NT2/D1 (cell line): ENCODE measurements around the gene NPAS2.

Experiments
- DNase-seq: peaks from one replicate; pipeline ENCODE4 v3.0.0-alpha.2; 2011; ENCODE audit warnings: low read depth, low spot score
- H3K27me3 ChIP-seq: 2 replicates; pipeline ENCODE4 v1.6.0; 2011; ENCODE audit warnings: mild to moderate bottlenecking; ENCODE audit not compliant: insufficient read length, insufficient read depth
- H3K36me3 ChIP-seq: 2 replicates; pipeline ENCODE4 v1.6.1; 2011; ENCODE audit warnings: mild to moderate bottlenecking, low read length, mixed read lengths; ENCODE audit not compliant: insufficient read depth, insufficient read length
- H3K4me1 ChIP-seq: 2 replicates; pipeline ENCODE4 v1.5.1; 2011; ENCODE audit not compliant: insufficient read depth, insufficient read length
- H3K4me3 ChIP-seq: 2 replicates; pipeline ENCODE4 v1.5.1; 2011; ENCODE audit warnings: low read depth; ENCODE audit not compliant: insufficient read length
- H3K9ac ChIP-seq: 2 replicates; pipeline ENCODE4 v1.6.0; 2011; ENCODE audit warnings: low read depth; ENCODE audit not compliant: insufficient read length
- H3K9me3 ChIP-seq: 2 replicates; pipeline ENCODE4 v1.5.1; 2011; ENCODE audit warnings: mild to moderate bottlenecking, low read length; ENCODE audit not compliant: insufficient read depth
- SUZ12 ChIP-seq: IDR thresholded peaks from 2 replicates; pipeline ENCODE4 v1.6.1; 2011; ENCODE audit not compliant: insufficient read length, insufficient read depth; ENCODE audit errors: extremely low read depth
- YY1 ChIP-seq: IDR thresholded peaks from 2 replicates; pipeline ENCODE4 v1.6.1; 2011; ENCODE audit not compliant: insufficient read length, insufficient read depth
- ZNF274 ChIP-seq: IDR thresholded peaks from 2 replicates; pipeline ENCODE4 v1.6.1; 2011; ENCODE audit warnings: mild to moderate bottlenecking, low read depth, low read length

NPAS2 gene

DNA sequence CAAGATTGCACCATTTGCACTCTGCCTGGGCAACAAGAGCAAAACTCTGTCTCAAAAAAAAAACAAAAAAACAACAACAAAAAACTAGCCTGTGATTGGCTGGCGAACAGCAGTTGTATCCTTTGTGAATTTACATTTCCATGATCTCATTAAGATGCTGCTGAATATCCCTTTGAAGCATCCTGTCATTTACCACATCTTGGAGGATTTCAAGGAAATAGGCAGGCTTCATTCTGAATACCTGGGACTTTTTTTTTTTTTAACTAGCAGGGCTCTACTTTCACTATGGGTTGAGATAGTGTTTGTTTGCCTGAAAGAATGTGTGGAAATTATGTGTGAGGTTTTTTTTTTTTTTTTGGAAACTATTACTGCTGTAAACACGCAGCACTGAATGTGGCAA, 132.6 kb downstream of the NPAS2 start:
- H3K4me1 ChIP-seq = no peaks in the 10 kb centered on the region
- H3K9ac ChIP-seq = no peak overlapping the region
- H3K36me3 ChIP-seq = no peaks in the 10 kb centered on the region
- H3K9me3 ChIP-seq = no peaks in the 10 kb centered on the region
- DNase-seq = no peak
- TF ChIP-seq SUZ12 (no peak), YY1 (no peak), ZNF274 (no peak)
- H3K27me3 ChIP-seq = no peaks in the 10 kb centered on the region
- no peak overlapping the region for H3K4me3 ChIP-seq

DNA sequence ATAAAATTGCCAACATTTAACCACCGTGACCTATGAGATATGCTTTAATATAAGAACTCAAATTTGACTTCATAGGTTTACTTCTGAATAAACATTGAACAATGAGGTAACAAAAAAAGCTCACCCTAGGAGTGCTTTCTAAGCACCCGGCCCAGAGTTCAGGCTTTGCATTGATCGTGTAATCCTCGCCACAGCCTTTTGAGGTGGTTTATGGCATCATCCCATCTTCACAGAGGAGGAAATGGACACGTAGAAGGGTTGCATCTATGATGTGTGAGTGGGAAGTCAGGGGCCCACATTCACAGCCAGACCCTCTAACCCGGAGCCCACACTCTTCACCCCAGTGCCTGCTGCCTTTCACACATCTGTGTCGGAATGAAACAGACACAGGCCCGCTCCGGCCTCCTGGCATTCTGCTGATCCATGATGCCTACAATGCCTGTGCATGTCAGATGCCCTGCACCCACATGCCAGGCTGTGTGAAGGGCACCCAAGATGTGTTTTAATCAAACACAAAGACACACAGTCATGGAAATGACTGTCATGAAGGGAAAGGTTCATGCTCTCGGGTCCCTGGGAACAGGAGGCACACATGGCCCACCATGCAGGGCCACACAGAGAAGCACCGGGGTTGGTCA, 133.6 kb downstream of the NPAS2 start:
- Histone ChIP-seq H3K27me3 (no peaks in the 10 kb centered on the region), H3K9ac (no peak overlapping the region), H3K4me1 (no peaks in the 10 kb centered on the region), H3K36me3 (no peaks in the 10 kb centered on the region), H3K9me3 (no peaks in the 10 kb centered on the region), H3K4me3 (no peak overlapping the region)
- TF ChIP-seq SUZ12 = no peak
- TF ChIP-seq YY1 = no peak
- no peak for TF ChIP-seq ZNF274
- DNase-seq = no peak

GRCh38 chr2:100954044-100954420, 134.1 kb downstream of the NPAS2 start:
- Histone ChIP-seq H3K36me3 (no peaks in the 10 kb centered on the region), H3K27me3 (no peaks in the 10 kb centered on the region), H3K9me3 (no peaks in the 10 kb centered on the region), H3K4me3 (no peak overlapping the region), H3K9ac (no peak overlapping the region), H3K4me1 (no peaks in the 10 kb centered on the region)
- DNase-seq = no peak
- TF ChIP-seq SUZ12 = no peak
- TF ChIP-seq YY1 = no peak
- no peak for TF ChIP-seq ZNF274

DNA sequence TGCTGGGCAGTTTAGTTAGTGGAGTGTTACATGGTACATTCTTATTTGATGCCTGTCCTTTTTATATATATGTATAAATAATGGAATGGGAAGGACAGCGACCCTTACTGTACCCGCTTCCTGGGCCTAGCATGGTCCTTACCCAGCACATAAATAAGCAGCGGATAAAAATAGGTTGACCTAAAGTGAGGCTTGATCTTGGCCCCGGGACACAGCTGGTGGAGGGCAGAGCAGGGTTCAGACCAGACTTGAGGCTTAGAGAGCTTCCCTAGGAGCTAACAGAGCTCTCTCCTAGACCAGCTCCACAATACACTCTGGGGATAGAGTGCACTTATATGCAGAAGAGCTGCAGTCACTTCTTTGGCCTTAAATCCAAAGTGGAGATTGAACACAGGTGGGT, 135.3 kb downstream of the NPAS2 start:
- TF ChIP-seq ZNF274 (no peak), YY1 (no peak), SUZ12 (no peak)
- H3K27me3 ChIP-seq = no peaks in the 10 kb centered on the region
- H3K36me3 ChIP-seq = no peaks in the 10 kb centered on the region

DNA sequence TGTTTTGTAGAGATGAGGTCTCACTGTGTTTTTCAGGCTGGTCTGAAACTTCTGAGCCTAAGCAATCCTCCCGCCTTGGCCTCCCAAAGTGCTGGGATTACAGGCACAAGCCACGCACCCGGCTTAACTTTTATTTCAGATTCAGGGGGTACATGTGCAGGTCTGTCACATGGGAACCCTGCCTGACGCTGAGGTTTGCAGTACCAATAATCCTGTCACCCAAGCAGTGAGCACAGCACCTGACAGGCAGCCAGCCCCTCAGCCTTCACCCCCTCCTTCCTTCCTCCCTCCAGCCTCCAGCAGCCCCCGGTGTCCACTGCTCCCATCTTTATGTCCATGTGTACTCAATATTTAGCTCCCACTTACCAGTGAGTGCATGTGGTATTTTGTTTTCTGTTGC, 136.1 kb downstream of the NPAS2 start:
- Histone ChIP-seq H3K4me1 (no peaks in the 10 kb centered on the region), H3K27me3 (no peaks in the 10 kb centered on the region), H3K9ac (no peak overlapping the region), H3K9me3 (no peaks in the 10 kb centered on the region), H3K4me3 (no peak overlapping the region), H3K36me3 (no peaks in the 10 kb centered on the region)
- TF ChIP-seq ZNF274 (no peak), SUZ12 (no peak), YY1 (no peak)
- DNase-seq = no peak

More for the DNA sequence above, 135.3 kb downstream of the NPAS2 start:
- no peaks in the 10 kb centered on the region for H3K4me1 ChIP-seq
- H3K9ac ChIP-seq = no peak overlapping the region
- no peak for DNase-seq
- no peak overlapping the region for H3K4me3 ChIP-seq
- H3K9me3 ChIP-seq = no peaks in the 10 kb centered on the region

GRCh38 chr2:100957996-100958653, 138.2 kb downstream of the NPAS2 start:
- Histone ChIP-seq H3K4me3 (no peak overlapping the region), H3K9me3 (no peaks in the 10 kb centered on the region), H3K4me1 (no peaks in the 10 kb centered on the region), H3K36me3 (no peaks in the 10 kb centered on the region), H3K9ac (no peak overlapping the region), H3K27me3 (no peaks in the 10 kb centered on the region)
- DNase-seq = no peak
- TF ChIP-seq SUZ12 (no peak), YY1 (no peak), ZNF274 (no peak)

GRCh38 chr2:100959225-100959880, 139.4 kb downstream of the NPAS2 start:
- no peak for DNase-seq
- Histone ChIP-seq H3K4me3 (no peak overlapping the region), H3K4me1 (no peaks in the 10 kb centered on the region), H3K9ac (no peak overlapping the region), H3K9me3 (no peaks in the 10 kb centered on the region), H3K27me3 (no peaks in the 10 kb centered on the region), H3K36me3 (no peaks in the 10 kb centered on the region)
- TF ChIP-seq ZNF274 (no peak), SUZ12 (no peak), YY1 (no peak)
